KOPT-K1 (cell line): ENCODE measurements around the gene CRADD.

Experiments
- H3K27ac ChIP-seq: fragments of 200-600 bp; sonication (generic); 2 replicates; pipeline ENCODE4 v1.5.1; 2016; ENCODE audit warnings: antibody characterized with exemption, mild to moderate bottlenecking, low read depth, low read length; ENCODE audit not compliant: poor library complexity, severe bottlenecking
- H3K36me3 ChIP-seq: fragments of 200-600 bp; sonication (generic); 2 replicates; pipeline ENCODE4 v1.5.1; 2017; ENCODE audit warnings: antibody characterized with exemption, mild to moderate bottlenecking, low read length, moderate library complexity; ENCODE audit not compliant: insufficient read depth
- H3K9me3 ChIP-seq: fragments of 200-600 bp; sonication (generic); 2 replicates; pipeline ENCODE4 v1.5.1; 2017; ENCODE audit warnings: antibody characterized with exemption, low read length, mild to moderate bottlenecking; ENCODE audit not compliant: insufficient read depth, poor library complexity, severe bottlenecking

The CRADD gene

DNA sequence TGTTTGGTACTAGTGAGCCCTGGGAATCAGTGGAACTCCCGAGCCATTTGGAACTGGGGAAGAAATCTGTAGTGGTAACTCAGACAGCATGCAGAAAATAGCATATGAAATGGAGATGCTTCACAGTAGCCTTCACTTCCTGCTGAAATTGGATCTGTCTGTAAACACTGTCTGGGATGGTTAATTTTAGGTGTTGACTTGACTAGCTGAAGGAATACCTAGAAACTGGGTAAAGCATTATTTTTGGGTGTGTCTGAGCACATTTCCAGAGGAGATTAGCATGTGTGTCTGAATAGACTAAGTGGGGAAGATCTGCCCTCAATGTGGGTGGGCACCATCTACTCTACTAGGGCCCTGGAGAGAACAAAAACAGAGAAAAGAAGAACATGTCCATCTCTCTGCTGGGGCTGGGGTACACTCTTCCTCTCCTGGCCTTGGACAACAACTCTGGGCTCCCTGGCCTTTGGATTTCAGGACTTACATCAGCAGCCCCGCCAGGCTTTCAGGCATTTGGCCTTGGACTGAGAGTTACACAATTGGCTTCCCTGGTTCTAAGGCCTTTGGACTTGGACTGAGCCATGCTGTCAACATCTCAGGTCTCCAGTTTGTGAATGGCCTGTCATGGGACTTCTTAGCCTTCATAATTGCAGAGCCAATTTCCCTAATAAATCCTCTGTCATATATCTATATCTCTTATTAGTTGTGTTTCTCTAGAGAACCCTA is 14.0 kb upstream of the CRADD start:
- no peaks in the 10 kb centered on the region for H3K36me3 ChIP-seq
- H3K27ac ChIP-seq: no peak overlapping the region
- no peaks in the 10 kb centered on the region for H3K9me3 ChIP-seq

DNA sequence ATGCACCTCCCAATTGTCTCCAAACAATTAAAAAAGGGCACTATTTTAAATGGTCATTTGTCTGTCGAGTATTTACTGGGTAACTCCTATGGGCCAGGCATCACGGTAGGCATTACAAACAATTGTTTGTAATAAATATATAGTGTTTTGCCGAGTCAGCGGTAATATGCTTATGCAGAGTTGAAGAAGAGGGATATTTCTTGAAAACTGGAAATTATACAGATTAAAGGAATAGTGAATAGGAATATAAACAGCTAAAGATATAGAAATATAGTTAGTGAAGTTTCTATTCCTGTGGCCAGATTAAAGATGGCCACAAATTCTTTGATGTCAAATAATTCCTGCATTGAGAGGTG is 13.5 kb upstream of the CRADD start:
- Histone ChIP-seq H3K36me3 (no peaks in the 10 kb centered on the region), H3K27ac (no peak overlapping the region), H3K9me3 (no peaks in the 10 kb centered on the region)

DNA sequence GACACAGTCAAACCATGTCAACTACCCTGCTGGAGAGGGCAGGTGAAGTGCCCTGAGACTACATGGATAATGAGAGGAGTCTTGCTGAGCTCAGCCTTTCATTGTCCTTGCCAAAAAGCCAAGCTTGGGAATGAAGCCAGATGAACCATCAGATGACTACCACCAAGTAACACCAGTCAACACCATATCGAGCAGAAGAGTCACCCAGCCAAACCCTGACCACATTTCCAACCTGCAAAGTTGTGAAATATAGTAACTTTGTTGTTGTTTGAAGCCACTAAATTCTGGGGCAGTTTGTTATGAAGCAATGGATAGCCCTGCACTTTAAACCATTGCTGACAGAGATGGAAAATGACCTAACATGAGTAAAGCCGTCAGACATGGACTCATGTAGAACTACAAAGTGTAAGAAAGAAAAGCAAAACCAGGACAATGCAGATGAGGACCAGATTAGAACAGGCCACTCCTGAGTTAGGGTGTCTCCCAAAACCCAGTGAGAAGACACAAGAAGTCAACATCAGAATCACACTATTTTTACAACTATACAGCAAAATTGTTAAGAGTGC is 12.5 kb upstream of the CRADD start:
- H3K27ac ChIP-seq: no peak overlapping the region
- peaks cover 8% of the 10 kb centered on the region for H3K9me3 ChIP-seq
- no peaks in the 10 kb centered on the region for H3K36me3 ChIP-seq

DNA sequence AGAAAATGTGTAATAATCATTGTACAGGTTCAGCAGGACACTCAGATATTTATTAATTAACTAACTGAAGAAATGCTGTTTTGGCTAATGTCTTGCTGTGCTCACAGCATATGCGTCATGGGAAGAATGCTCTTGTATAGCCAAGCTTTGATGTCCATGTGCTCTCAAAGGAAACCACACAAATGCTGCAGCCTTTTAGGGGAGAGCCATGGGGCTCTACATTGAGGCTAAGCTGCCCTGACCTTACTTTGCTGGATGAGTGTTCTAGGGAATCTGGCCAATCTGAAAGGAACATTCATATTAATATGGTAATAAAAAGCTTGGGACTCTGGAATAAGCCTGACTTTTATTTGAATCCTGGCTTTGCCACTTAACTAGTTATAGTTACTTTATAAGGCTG is 9.5 kb upstream of the CRADD start:
- H3K27ac ChIP-seq: no peak overlapping the region
- peaks cover 9% of the 10 kb centered on the region for H3K9me3 ChIP-seq
- H3K36me3 ChIP-seq: no peaks in the 10 kb centered on the region

DNA sequence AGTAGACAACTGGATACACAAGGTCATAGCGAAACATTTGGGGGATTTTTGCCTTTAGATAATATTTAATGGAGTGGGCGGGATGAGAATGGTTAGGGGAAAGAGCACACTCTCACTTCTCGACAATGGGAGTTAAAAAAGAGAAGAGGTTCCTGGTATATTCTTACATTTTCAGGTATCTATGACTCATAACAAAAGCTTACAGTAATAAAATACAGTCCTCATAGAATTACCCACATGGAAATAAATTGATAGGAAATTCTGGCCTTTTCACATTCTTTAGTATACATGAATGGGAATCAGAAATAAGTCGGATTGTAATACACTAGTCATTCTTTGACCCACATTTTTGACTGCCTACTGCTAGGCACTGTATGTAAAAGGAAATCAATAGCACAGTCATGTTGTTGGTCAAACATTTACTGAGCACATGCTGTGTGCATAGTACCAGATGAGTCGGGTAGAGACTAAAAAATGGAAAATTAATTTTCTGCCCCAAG is 8.2 kb upstream of the CRADD start:
- no peak overlapping the region for H3K27ac ChIP-seq
- H3K36me3 ChIP-seq: no peaks in the 10 kb centered on the region
- peaks cover 9% of the 10 kb centered on the region for H3K9me3 ChIP-seq

DNA sequence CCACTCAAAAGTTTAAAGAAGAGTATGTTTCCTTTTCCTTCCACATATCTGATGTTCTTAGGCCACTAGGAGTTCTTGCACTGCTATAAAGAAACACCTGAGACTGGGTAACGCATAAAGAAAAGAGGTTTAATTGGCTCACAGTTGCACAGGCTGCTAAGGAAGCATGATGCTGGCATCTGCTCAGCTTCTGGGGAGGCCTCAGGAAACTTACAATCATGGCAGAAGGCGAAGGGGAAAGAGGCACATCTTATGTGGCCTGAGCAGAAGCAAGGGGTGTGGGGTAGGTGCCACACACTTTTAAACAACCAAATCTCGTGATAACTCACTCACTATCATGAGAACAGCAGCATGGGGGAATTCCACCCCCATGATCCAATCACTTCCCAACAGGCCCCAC is 7.7 kb upstream of the CRADD start:
- no peaks in the 10 kb centered on the region for H3K36me3 ChIP-seq
- H3K9me3 ChIP-seq: peaks cover 9% of the 10 kb centered on the region
- H3K27ac ChIP-seq: no peak overlapping the region

DNA sequence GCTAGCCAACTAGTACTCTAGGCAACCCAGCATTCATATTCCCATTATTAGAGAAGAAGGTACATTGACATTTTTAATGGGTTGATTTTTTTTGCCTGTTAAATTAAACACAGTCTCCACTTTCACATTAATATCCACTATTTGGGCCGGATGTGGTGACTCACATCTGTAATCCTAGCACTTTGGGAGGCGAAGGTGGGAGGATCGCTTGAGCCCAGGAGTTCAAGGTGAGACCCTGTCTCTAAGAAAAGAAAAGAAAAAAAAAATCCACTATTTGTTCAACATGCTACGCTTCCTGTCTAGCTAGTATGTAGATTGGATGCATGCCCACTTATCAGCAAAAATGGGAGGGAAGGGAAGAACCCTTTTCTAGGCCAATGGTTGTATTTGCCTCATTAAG is 7.1 kb upstream of the CRADD start:
- no peak overlapping the region for H3K27ac ChIP-seq
- H3K36me3 ChIP-seq: no peaks in the 10 kb centered on the region
- H3K9me3 ChIP-seq: peaks cover 9% of the 10 kb centered on the region

DNA sequence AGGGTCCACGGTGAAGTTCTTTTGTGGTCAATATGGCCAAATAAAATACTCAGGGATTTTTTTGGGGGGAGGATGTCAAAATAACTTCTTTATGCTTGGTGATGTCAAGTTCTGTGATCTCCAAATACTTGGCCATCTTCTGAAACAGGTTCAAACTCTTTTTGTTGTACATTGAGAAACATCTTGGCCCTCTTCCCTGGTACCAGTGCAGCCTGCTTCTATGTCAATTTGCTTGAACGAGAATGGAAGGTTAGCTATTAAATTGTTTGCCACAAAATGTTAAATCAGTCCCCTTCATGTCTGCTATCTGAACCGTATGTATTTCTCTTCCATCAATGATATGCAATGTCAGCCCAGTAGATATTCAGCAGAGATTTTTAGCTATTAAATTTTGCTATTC is 6.1 kb upstream of the CRADD start:
- H3K9me3 ChIP-seq: peaks cover 9% of the 10 kb centered on the region
- H3K36me3 ChIP-seq: no peaks in the 10 kb centered on the region
- H3K27ac ChIP-seq: no peak overlapping the region

DNA sequence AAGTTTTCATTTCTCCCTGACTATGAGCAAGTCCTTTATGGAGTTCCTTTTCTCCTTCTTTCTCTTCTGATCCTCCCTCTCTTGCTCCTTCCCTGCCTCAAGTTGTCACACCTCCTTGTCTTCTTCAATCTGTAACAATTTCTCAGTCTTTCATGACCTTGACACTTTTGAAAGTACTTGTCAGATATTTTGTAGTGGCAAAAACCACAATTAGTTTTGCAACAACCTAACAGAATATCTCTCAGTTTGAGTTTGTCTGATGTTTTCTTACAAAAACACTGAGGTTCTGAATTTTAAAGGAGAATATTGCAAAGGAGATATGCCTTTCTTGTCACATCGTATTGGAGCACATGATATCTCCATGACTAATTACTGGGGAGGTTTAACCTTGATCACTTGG is 4.1 kb upstream of the CRADD start:
- peaks cover 9% of the 10 kb centered on the region for H3K9me3 ChIP-seq
- no peaks in the 10 kb centered on the region for H3K36me3 ChIP-seq
- H3K27ac ChIP-seq: no peak overlapping the region

DNA sequence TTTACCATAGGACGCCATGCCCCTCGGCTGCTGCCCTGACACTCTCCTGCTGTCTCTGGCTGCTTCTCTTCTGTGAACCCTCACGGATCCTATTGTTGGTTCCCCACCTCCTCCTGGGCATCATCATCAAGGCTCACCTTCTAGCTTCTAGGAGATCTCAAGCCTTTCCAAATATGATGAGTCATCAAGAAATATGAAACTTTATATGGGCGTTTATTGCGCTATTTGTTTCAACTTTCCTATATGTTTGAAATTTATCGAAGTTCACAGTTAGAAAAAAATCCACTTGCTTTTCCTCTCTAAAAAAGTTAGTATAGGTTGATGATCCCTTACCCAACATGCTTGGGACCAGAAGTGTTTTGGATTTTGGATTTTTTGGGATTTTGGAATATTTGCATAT is 2.8 kb upstream of the CRADD start:
- Histone ChIP-seq H3K36me3 (no peaks in the 10 kb centered on the region), H3K27ac (no peak overlapping the region), H3K9me3 (peaks cover 4% of the 10 kb centered on the region)

DNA sequence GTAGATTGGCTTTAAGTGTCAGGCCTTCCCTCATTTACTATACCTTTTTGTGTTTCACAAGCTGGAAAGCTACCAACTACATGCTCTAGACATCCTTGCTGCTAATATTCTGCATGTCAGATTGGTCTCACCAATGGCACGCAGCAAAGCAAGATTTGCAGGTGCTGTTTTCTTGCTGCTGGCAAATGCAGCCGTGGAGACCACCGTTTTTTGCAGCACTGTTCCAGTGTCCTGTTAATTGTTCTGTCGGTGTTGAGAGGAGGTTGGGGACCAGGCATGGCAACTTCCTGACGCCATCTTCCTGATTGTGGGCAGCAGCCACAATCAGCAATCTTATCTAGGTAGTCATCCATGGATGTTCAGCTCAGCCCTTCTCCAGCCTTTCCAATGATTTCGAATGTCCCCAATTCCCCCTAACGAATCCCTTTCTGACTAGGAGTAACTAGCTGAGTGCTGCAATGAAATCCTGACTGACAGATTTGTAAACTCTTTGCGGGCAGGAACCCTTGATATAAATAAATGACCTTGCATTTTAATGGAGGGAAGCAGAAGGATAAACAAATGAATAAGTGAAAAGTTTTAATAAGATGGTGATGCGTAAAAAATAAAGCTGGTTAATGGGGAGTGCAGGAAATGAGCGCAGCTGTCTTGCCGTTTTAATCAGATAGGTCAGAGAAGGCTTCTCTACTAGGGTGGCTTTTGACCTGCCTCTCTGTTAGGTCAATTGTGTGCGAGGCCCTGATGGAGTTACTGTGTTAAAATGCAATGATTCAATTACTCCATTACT is 574 bp upstream of the CRADD start:
- no peaks in the 10 kb centered on the region for H3K9me3 ChIP-seq
- H3K27ac ChIP-seq: peak overlapping the region; percentile 92
- H3K36me3 ChIP-seq: no peaks in the 10 kb centered on the region

DNA sequence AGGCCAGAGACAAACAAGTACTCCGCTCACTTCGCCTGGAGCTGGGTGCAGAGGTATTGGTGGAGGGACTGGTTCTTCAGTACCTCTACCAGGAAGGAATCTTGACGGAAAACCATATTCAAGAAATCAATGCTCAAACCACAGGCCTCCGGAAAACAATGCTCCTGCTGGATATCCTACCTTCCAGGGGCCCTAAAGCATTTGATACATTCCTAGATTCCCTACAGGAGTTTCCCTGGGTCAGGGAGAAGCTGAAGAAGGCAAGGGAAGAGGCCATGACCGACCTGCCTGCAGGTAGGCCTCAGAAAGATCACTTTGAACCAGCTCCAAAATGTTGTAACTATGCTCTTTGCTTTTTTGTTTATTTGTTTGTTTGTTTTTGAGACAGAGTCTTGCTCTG is 1.6 kb downstream of the CRADD start:
- Histone ChIP-seq H3K36me3 (no peaks in the 10 kb centered on the region), H3K27ac (no peak overlapping the region), H3K9me3 (no peaks in the 10 kb centered on the region)

DNA sequence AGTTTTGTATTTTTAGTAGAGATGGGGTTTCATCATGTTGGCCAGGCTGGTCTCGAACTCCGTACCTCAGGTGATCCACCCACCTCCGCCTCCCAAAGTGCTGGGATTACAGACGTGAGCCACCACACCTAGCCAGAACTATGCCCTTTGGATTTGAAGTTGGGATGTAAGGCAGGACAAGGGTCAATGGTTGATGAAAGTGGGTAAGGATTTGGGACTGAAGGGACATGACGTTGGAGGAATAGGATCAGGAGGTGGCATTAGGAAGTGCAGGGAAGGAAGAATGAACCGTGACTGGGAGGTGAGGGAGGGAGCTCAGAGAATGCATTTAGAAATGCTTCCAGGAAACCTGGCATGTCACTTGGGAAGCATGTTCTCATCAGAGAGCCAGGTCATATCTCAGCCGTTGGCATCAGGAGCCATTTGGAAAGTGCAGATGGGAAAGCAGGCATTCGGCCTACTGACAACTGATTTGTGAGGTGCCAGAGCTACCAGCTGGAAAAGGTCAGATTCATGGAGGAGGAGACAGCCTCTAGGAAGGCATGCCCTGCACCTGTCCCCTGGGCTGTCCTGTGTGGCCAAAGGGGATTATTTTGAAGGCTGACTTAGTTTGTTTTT is 2.2 kb downstream of the CRADD start:
- H3K27ac ChIP-seq: no peak overlapping the region
- H3K9me3 ChIP-seq: no peaks in the 10 kb centered on the region
- H3K36me3 ChIP-seq: no peaks in the 10 kb centered on the region

DNA sequence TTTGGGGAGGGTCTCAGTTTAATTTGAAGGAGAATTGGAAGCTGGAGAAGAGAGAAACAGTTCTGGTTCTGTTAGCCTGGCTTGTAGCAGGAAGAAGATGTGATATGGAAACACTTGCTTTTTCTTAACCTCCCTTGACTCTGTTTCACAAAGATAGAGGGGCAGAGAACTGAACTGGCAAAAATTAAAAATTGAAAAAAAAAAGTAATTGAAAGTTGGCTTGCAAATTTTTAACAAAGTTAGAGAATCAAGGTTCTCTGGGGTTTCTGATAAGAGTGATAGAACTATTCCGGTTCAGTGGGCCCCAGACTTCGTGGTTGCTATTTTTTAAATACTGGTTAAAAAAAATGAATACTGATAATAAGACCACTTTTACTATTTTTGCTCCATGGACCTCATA is 2.8 kb downstream of the CRADD start:
- Histone ChIP-seq H3K27ac (no peak overlapping the region), H3K36me3 (no peaks in the 10 kb centered on the region), H3K9me3 (no peaks in the 10 kb centered on the region)

DNA sequence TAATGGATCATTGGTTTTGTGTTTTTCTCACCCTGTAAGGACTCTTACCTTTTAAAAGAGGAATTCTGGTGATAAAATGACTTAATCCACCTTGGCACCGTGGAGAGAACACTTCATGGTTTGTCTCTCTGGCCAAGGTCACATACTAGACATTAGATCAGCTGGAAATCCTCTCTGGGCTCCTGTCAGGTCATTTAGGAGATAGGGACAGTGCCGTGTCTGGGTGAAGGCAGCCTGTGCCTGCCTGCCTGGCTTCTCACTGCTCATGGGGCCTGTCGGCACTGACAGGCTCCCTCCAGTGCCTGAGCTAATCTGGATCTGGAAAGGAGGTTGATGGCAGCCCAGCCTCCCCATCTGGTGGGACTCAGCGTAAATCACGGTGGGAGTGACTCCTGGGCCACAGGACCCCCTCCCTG is 5.7 kb downstream of the CRADD start:
- Histone ChIP-seq H3K36me3 (no peaks in the 10 kb centered on the region), H3K9me3 (no peaks in the 10 kb centered on the region), H3K27ac (no peak overlapping the region)
